Hematopoietic multipotent progenitor cell treated with erythropoietin and hydrocortisone succinate and interleukin-3 and kit ligand, for 8 days (in vitro differentiated cells): ENCODE measurements around the gene C2.

ENCODE experiments used
- DNase-seq: peaks from one replicate; pipeline ENCODE4 v3.0.0-alpha.2; 2015

Gene C2

GRCh38 chr6:31927242-31927862 lies at the start of gene C2:
Gene C2 (plus strand): TSS chr6:31927717. CDS start chr6:31927753, 36 bp downstream.
- DNase-seq = no peak

- no peak for DNase-seq
Observed at GRCh38 chr6:31878222-31878621, 49.3 kb upstream of the C2 start.

- DNase-seq = no peak
Observed at GRCh38 chr6:31878726-31879125, 48.8 kb upstream of the C2 start, which contains the start of gene SLC44A4. Gene SLC44A4 (minus strand): TSS chr6:31878997. CDS start chr6:31878980, 17 bp downstream.

GRCh38 chr6:31879143-31879542 lies 48.4 kb upstream of the C2 start:
- DNase-seq = peak; percentile 41

- no peak for DNase-seq
Observed at GRCh38 chr6:31879901-31880300, 47.6 kb upstream of the C2 start.

- DNase-seq = no peak
Observed at GRCh38 chr6:31880616-31881015, 46.9 kb upstream of the C2 start.

- no peak for DNase-seq
Observed at GRCh38 chr6:31881136-31881859, 46.2 kb upstream of the C2 start.

- no peak for DNase-seq
Observed at GRCh38 chr6:31882344-31882743, 45.2 kb upstream of the C2 start.

- no peak for DNase-seq
Observed at GRCh38 chr6:31883676-31884075, 43.8 kb upstream of the C2 start.

GRCh38 chr6:31884528-31885035 lies 42.9 kb upstream of the C2 start:
- DNase-seq = no peak

- no peak for DNase-seq
Observed at GRCh38 chr6:31886541-31886991, 41.0 kb upstream of the C2 start.

- DNase-seq = no peak
Observed at GRCh38 chr6:31887173-31888007, 40.1 kb upstream of the C2 start.

- DNase-seq = peak; percentile 43
Observed at GRCh38 chr6:31888276-31889258, 39.0 kb upstream of the C2 start.

GRCh38 chr6:31889331-31889972 lies 38.1 kb upstream of the C2 start:
- no peak for DNase-seq

GRCh38 chr6:31892821-31893220 lies 34.7 kb upstream of the C2 start:
- no peak for DNase-seq

- DNase-seq = no peak
Observed at GRCh38 chr6:31896493-31896855, 31.0 kb upstream of the C2 start.

GRCh38 chr6:31896856-31897611 lies 30.5 kb upstream of the C2 start:
- DNase-seq = no peak

GRCh38 chr6:31897612-31898382 lies 29.7 kb upstream of the C2 start, which contains the start of gene EHMT2:
Gene EHMT2 (minus strand): TSS chr6:31897698. CDS start chr6:31897677, 21 bp downstream.
- peak; percentile 85 for DNase-seq

- peak; percentile 69 for DNase-seq
Observed at GRCh38 chr6:31898383-31899011, 29.0 kb upstream of the C2 start.
